COLO668 (cell line): ENCODE results near the gene SAMD10.

Experiments
- DNase-seq: peaks from one replicate; lab custom pipeline; 2025; ENCODE audit not compliant: unreplicated experiment; lab: John Stamatoyannopoulos, UW

Gene SAMD10

DNA sequence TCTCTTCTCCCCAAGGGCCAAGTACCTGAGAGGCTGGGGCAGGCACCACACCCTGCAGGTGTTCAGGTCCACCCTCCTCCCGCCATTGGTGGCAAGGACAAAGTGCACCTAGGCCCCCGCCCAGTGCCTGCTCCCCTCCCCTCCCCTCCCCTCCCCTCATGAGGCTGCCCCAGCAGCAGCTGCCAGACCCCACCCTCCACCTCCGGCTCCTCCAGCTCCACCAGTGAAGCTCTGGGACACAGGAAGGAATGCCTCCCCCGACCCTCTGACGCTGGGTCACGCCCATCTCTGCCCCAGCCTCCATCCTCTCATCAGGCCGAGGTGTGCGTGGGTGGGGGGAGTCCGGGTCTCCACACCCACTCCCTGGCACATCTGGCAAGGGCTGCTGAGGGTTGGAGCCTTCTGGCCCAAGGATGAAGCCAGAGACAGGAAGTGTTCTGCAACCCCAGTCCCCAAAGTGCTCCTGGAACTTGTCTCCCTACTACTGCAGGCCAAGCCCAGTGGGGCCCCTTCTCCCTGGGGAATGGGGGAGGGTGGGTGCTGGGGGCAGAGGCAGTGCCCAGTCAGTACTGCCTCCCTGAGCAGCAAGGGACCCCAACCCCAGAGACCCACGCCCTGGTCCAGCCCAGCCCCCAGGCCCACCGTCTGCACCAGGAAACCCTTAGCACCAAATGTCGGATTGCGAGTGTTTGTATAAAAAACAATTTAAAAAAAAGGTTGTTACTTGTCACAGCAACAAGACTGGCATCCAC is 21.6 kb downstream of the SAMD10 start:
- peak; percentile 93 for DNase-seq

DNA sequence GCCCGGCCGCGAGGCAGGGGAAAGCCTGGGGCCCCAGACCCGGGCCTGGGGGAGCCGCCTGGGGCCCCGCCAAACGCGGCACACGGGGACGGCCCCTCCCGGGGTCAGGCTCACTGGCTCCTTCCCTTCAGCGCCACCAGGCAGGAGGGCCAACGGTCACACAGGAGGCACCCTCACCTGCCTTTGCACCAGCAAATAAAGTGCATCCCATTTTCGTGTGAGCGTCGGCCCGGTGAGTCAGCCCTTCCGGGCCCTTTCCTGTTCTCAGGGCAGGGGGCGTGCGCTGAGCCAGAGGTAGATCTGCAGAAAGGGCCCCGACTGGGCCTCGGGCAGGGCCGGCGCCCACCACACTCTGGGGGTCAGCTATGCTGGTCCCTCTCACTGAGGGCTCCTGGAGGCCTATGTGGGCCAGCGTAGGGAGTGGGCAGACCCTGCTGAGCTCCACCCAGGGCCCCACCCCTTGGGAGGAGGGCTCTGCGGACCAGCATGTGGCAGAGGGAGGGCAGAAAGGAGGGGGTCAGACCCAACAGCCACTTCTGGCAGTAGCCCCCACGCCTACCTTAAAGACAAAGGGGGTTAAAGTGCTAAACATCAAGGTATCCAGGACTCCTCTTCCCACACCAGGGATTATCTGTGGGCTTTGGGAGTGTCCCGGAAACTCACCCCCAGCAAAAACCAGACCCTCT is 22.3 kb downstream of the SAMD10 start:
- DNase-seq: peak; percentile 89

DNA sequence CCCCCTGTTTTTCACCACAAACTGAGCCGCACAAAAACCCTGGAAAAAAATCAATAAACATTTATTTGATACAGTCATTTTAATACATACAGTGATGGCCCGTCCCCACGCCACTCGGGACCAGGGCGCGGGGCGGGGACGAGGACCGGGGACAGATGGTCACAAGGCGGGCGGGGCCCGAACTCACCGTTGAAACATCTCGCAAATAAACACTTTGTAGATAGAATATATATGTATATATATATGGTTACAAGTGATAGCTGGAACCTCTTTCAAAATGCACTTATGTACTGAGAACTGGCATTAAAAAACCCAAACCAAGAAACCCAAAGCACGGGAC is 22.8 kb downstream of the SAMD10 start:
- DNase-seq: no peak

DNA sequence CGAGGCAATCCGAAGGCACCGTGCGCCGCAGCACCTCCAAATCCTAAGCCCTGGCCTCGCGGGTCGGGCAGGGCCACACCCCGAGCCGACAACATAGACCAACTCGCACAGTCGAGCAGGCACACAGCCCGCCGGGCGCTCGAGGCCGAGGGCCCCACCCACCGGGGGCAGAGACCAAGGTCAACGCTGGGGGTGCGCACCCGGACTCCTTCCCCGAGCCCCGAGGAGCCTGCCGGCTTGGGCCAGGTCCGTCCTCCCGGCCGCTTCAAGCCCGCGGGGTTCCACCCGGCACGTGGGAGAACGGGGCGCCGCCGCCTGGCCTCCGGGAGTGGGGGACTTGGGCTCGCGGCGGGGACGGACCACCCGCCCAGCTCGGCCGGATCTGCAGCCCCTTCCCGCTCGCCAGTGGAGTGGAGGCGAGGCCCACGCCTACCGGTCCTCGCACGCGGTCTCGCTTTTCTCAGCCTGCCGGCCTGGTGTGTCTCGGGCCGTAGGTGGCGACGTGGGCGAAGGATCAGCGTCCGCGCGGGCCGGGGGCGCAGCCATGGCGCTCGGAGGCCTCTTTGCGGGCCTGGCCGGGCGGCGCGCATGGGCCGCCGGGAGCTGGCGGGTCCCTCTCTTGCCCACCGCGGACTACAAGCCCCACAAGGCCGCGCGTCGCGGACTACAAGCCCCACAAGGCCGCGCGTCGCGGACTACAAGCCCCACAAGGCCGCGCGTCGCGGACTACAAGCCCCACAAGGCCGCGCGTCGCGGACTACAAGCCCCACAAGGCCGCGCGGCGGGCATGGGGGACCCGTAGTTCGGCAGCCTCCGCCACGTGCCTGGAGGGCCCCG is 23.4 kb downstream of the SAMD10 start, which contains the start of gene UCKL1:
TSS of gene UCKL1 (minus strand) at position 590 of the 837 bp plus-strand sequence. CDS start at position 546, 44 bp downstream.
- DNase-seq: peak; percentile 97

DNA sequence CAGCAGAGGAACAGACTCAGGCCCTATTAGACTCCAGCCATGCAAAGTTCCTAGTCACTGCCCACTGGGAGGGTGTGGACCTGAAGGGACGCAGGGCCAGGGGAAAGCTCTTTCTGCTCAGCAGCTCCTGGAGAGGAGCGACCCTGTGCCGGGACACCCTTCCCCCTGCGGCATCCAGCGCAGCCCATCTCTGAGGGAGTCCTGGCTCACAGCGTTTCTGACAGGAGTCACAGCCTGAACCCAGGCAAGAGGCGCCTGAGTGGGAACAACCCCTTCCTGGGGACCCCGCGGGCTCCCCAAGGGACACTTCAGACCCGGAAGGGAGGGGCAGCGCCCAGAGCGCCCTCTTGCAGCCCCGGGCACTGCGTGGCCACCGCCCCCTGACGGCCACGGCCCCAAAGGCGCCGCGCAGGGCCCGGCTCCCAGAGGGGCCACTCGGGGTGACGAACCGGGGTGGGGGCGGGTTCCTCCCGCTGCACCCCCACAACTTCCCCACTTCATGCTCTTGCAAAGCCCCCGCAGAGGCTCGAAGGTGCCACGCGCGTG is 24.1 kb downstream of the SAMD10 start:
- DNase-seq: peak; percentile 62

DNA sequence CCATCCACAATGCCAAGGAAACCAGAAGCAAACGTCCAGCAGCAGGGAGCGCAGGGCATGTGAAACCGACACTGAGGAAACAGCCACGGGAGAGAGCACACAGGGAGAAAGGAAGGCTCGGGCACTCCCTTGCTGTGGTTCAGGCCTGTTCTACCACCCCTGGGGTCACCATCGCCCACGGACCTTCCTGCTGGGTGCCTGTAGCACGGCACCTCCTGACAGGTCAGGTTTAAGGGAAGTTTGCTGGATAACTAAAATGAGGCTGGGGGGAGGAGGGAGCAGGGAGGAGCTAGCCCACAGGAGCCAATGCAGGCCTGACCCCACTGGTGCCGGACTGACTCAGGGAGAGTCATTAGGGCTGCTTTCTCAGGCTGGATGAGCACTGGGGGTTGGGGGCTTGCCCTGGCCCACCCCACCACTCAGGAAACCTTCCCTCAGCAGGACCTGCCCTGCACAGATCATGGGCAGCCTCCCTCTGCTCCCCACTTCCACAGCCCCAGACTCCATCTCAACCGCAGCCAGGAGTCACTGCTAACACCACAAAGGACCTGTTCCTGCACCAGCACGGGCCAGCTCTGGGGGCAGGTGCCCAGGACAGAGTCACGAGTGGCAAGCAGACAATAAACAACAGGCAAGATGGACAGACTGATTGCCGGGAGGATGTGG is 25.5 kb downstream of the SAMD10 start:
- DNase-seq: no peak

DNA sequence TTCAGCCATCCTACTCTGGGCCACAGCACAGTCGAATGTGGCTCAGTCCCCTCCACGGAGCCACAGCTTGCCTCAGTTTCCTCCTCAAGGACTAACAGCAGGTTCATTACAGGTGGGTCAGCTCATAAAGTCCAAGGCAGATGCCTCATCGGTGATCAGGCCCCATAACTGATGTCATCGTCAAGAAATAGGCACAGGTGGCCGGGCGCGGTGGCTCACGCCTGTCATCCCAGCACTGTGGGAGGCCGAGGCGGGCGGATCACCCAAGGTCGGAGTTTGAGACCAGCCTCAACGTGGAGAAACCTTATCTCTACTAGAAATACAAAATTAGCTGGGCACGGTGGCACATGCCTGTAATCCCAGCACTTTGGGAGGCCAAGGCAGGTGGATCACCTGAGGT is 26.7 kb downstream of the SAMD10 start:
- no peak for DNase-seq

DNA sequence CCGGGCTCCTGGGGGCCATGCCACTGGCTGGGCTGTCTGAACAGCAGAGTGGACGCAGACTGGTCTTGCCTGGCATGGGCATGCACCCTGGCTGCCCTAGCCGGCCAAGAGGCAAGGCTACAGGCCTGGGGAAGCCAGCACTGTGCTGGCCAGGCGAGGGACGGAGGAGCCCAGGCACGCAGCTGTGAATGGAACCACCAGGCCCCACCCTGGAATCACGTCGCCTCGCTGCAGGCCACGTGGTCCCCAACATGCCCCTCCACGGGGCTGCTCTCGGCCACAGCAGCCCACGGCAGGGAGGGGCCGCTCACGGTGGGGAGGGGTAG is 27.3 kb downstream of the SAMD10 start:
- no peak for DNase-seq

DNA sequence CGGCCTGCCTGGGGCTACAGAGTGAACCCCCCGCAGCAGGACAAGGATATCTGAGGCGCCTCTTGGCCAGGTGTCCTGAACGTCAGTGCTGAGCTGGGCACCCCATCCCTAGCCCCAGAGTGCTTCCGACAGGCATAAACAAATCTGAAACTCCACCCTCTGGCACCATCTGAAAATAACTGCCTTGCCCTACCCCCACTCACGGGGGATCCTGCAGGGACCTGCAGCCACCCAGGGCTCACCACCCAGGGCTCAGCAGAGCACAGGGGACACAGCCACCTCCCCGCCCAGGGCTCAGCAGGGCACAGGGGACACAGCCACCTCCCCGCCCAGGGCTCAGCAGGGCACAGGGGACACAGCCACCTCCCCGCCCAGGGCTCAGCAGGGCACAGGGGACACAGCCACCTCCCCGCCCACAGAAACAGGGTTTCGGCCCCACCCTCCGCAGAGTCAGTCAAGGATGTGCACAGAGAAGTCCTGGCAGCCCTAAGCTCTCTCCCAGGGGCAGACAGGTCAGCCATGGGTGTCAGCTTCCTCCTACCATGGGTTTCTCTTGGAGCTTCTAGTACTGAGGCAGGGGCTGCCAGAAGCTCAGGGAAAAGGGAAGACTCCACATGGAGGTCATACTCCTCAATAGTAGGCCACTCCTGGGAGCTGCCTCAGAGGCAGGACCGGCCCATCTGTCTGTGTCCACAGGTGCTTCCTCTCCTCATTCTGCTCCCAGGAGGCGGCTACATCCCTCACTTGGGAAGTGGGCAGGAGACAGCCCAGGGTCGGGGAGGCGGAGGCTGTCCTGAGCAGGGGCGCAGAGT is 27.8 kb downstream of the SAMD10 start:
- no peak for DNase-seq

DNA sequence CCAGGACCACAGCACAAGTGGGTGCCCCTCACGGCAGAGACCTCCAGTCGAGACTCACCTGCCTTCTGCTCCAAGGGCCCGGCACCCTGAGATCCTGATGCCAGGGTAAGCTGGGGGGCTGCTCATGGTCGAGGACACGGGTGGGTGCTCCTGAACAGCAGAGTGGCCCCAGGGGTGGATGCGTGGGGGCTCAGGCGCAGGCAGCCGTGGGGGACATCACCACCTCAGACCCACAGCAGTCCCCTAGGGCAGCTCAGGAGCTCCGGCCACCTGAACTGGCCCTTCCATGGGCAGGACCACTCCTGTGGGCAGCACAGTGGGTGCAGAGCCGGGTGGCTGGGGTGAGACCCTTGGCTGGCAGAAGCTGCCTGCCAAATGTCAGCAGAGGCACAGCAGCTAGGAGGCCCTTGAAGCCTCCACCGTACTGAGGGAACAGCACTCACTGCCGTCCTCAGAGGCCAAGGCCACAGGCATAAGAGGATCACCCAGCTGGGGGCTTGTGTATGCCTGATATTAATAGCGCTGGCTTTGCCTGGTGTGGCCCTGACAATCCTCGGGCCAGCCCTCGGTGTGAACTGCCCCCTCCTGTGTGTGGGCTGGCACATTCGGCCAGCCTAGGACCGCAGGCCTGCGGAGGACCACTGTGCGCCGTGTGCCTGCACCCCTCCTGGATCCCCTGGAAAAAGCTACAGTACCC is 28.6 kb downstream of the SAMD10 start:
- DNase-seq: no peak

DNA sequence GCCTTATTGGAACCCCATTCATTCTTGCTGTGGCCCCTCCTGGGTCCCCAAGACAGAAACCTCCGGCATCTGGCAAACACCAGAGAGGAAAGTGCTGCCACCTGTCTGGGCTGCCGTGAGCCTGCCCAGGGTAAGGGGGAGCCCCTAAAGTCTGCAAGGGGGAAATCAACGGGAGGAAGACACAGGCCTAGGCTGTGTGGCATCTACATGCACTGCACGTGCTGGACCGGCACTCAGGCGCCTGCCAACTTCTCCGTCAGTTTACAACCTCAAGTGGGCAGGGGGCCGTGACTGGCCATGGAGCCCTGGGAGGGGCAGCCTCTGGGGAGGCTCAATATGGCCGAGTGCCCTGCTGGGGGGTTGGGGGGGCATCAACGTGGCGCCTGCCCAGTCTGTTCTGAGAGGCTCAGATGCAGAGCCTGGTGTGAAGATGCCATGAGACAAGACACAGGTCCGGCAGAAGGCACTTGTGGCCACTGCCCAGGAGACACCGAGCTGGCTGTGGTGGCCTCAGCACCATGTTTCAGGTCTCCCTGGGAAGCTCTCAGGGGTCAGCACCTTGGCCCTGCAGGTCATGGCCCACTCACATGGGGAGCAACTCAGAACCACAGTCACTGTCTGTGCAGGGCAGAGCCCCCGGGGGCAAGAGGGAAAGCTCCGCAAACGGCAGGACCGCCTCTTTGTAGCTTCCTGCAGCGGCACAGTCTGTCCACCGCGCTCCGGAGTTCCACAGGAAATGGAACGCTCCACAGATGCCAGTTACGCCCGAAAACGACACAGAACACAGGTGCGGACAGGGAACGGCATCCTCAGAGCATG is 31.6 kb downstream of the SAMD10 start:
- no peak for DNase-seq

DNA sequence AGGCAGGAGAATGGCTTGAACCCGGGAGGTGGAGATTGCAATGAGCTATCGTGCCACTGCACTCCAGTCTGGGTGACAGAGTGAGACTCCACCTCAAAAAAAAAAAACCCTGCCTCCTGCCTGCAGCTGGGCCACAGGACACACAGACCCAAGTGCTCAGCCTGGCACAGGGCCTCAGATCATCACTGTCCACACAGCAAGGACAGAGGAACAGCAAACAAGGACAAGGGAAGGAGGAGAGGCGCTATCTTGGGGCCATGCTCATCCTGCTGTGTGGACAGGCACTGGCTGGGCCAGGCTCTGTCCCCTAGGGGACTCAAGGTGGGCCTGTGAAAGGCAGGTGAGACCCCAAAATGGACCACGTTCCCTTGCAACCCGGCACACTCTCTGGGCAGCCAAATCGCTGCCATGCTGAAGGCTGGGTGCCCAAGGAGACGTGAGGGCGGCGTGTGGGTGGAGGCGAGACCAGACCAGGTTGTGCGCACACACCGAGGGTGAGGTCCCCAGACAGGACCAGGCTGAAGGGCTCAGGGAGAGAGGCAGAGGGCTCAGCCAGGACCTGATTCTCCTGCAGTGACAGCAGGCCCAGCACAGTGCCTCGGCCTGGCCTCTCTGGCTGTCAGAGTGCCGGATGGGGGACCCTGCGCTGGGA is 32.3 kb downstream of the SAMD10 start:
- DNase-seq: no peak

DNA sequence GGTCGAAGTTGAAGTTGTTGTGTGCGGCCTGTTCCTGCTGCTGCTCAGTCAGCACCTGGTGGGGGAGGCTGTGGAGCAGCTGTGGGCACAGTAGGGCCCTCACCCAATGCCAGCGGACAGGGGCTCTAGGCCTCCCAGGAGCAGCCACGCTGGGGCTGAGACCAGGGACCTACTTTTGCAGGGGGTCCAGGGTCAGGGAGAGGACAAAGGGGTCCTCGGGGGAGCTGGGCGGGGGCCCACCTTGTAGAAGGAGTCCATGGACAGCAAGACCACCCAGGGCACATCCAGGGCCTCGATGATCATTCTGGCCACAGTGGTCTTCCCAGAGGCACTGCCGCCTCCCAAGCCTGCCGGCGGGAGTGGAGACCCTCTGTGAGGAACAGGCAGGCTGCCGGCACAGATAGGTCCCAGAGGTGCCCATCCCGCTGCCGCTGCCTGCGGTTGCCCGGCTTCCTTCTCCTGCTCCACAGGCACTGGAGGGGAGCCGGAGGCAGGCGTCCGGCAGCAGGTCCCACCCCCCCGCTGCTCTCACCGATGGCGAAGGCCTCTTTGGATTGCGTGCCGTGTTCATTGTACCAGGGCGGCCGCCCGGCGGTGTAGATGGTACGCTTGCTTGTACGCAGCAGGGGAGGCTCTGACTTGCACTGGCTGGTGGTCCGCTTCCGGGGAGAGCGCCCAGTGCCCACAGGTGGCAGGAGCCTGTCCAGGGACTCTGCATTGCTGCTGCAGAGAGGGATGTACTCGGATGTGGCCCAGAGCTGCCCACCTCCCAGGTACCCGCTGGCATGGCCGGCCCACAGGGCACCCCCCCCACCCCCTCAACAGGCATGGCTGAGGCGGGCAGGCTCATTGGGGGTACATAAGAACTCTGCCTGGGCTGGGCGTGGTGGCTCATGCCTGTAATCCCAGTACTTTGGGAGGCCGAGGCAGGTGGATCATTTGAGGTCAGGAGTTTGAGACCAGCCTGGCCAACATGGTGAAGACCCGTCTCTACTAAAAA is 33.2 kb downstream of the SAMD10 start:
- no peak for DNase-seq

DNA sequence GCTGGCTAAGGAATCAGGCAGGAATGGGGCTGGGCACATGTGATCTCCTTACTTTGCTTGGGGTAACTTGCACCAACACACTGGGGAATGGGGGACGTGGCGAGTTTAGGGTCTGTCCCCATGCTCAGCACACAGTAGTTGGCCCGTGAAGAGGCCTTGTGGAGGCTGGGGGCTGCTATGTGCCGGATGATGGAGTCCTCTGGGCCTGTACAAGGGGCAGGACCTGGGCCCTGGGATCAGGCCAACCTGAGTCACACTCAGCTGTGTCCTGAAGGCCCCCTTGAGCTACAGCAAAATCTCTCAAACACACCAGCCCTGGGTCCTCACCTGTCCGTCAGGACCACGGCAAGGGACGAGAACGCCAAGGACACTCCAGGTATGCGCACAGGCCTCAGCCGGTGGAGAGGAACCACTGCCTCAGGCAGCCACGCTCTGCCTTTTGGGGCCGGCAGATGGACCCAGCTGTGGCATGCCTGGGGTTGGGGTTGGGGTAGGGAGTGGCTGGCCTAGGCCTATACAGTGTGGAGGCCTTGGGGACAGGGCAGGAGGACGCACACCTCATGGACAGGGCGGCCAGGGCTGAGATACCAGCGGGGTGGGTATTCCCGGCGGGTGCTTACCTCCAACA is 34.3 kb downstream of the SAMD10 start:
- no peak for DNase-seq

DNA sequence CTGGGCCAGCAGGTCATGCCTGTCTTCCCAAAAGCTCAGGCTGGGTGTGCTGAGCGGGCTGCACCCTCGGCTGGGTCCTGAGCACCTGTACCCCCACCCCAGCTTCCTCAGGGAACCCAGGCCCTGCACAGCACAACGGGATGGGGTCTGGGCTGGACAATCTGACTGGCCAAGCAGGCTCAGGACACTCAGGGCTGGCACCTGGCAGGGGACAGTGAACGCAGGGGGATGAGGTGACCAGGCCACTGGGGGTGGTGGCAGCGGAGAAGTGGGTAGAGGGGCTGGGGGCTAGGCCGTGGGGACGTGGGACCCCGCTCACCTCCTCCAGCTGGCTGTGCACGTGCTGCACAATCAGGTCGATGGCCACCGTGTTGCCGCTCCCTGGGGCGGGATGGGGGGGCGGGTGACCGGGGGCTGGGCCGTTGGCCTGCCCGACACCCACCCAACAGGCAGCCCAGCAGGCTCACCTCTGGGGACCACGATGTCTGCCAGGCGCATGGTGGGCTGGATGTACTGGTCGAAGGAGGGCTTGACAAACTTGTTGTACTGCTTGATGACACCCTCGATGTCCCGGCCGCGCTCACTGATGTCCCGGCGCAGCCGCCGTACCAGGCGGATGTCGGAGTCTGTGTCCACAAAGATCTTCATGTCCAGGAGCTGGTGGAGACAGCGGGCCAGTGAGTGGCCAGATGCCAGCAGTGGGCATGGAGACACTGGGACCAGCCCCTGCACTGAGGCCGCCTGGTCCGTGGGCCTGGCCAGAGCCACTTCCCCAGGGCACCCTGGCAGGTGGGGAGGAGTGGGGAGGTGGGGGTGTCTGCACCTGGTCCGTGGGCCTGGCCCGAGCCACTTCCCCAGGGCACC is 35.1 kb downstream of the SAMD10 start:
- DNase-seq: no peak

DNA sequence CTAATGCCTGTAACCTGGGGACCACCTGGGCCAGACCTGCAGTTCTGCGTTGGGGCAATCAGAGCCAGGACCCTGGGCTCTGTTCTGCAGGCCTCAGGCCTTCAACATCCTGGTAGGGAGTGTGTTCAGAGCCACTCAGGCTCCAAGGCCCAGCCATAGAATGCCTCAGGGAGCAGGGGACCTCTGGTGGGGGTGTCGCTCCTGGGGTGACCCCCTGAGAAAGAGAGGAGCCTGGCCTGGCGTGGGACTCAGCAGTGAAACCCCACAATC is 35.7 kb downstream of the SAMD10 start:
- DNase-seq: no peak
